Kasumi-1 (cell line): ENCODE results near the gene NOX4.
"Not testable (repeated sequence)": the region's sequence is repeated elsewhere in the genome, so short reads cannot be mapped to it uniquely, and the experiment has no call there.

ENCODE experiments used
- DNase-seq, 2 experiments: peaks; one replicate each; lab custom pipeline; 2025; lab: John Stamatoyannopoulos, UW

The NOX4 gene

DNA sequence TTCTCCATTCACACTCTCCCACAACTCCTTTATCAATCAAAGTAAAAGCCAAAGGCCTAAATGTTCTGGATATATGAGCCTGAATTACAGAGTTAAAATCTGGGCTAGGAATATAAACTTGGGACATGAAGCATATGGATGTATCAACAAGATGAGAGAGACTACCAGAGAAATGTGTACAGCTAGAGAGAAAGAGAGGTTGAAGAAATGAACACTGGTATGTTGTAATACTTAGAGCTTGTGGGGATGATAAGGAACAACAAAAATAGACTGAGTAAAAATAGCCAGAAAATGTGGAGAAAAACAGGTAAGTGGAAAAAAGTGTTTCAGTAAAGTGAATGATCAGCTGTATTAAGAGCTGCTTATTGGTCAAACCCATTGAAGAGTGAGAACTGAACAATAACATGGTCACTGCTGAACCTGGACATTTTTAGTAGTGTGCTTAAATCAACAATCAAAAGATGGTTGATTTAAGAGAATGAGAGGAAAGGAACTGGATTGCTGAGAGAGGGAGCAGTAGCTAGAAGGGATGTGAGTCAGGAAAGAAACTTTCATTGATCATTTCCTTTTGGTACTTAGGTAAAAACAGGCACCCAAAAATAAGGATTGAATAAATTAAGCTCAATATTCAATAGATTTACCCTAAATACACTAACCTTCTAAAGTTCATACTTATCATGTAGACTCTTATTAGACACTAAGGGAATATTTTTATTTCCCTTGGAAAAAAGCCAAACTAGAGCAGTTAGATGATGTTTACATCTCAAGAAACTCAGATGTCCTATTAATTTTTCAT, 111.0 kb downstream of the NOX4 start:
- DNase-seq: not testable (repeated sequence)

GRCh38 chr11:89378986-89379385, 112.2 kb downstream of the NOX4 start:
- DNase-seq: not testable (repeated sequence)

- DNase-seq: not testable (repeated sequence)
These were observed 121.8 kb downstream of the NOX4 start for GRCh38 chr11:89369356-89369755.

- DNase-seq: not testable (repeated sequence)
These were observed 126.3 kb downstream of the NOX4 start for GRCh38 chr11:89364856-89365255.

GRCh38 chr11:89361734-89362133, 129.4 kb downstream of the NOX4 start:
- no peak for DNase-seq

GRCh38 chr11:89359208-89359607, 132.0 kb downstream of the NOX4 start:
- not testable (repeated sequence) for DNase-seq

DNA sequence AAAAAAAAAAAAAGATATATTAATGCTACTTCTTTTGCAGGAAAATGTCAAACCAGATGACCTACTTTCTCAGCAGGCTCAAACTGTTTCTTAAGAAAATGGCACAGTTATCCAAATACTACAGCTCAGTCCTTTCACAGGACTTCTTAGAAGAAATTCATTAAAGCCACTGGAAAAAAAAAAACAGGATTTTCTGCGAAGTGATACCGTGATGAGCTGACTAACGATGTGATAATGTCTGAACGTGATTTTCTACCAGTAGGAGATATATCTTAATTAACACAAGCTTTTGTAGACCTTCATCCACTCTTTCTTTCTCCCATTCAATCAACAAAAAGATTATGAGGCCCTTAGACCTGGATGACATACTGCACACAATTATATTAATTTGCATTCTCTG, 132.4 kb downstream of the NOX4 start:
- DNase-seq: no peak

GRCh38 chr11:89355646-89356045, 135.5 kb downstream of the NOX4 start:
- no peak for DNase-seq

DNA sequence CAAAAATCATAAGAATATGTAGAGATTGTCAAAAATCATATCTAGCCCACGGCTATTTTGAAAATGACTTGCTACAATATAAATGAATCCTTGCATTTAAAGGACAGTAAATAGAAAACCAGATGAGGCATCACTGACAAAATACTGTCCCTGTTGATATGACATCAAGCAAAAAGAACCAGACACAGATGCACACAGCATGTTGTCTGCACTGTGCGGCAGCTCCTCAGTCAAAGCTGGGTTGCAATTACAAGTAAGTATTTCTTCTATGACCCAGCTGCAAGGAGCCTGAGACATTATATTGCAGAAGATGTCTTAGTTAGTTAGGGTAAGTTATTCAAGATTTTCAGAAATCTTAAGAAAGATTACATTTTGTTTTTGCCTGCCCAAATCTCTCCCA, 136.7 kb downstream of the NOX4 start:
- not testable (repeated sequence) for DNase-seq

DNA sequence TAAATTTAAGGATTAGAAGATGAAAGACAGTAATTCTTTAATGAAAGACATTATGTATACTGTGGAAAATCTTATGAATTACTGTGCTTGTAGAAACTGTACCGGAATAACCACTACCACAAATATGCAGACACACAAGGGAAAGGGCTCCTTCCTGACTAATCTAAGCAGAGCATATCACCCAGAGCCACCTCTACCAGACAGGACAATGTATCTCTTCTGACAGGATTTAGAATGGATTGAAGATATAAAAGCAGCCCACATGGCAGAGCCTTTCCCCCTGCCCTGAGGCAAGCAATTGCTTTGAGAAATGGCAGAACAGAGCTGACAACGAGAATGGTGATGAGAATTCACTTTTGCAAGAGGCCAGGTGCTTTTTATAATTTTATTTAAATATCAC, 144.1 kb downstream of the NOX4 start:
- DNase-seq: no peak

DNA sequence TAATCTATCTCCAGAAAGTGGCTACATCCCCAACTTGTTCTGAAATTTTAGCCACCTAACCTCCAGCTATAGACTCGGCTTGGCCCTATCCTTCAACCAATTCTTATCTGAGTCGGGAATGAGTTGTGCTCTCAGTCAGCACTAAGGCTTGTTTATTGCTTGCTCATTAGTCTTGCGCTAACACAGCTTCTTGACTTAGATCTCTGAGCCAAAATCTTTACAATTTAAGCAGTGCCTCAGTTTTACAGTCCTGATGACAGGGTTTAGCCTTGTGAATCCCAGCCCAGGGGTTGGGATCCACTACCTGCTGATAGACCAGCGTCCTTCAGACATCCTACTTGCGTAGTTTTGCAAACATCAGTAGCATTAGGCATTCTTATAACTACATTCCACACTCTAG, 144.6 kb downstream of the NOX4 start:
- no peak for DNase-seq

GRCh38 chr11:89342880-89343572, 148.1 kb downstream of the NOX4 start:
- not testable (repeated sequence) for DNase-seq

DNA sequence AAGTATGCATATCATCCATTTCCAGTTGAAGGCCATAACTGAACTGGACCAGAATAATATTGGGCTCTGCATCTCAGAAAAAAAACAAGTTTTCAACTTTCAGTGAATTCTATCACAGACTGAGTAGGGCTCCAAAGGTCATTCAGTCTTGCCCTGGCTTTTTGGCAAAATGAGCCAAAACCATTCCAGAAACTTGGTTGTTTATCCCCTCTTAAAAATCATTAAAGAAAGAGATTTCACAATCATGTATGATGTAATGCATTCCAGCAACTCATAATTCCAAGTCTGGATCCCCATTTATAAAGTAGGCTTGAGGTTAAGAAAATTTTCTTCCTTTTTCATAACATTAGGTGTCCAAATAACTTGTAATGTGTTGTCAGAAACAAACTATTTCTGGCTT, 150.7 kb downstream of the NOX4 start:
- DNase-seq: not testable (repeated sequence)

- not testable (repeated sequence) for DNase-seq
These were observed 153.1 kb downstream of the NOX4 start for GRCh38 chr11:89338073-89338472.

- DNase-seq: not testable (repeated sequence)
These were observed 154.0 kb downstream of the NOX4 start for GRCh38 chr11:89337100-89337650.

DNA sequence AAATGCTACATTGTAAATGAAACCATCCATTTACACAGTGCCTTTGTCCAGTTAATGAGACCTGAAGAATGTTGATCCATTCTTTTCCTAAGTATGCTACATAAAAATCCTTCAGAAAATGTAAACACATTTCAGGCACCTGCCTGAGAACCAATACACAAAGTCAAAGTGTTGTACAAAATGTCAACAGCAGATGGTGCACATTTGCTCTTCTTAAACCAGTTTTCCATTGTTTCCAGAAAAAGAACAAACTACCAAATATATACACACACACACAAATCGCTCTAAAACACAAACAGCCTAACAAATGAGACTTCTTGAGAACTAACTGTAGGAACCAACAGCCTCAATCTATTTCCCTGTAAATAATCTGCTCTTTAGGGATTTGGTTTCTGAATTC, 157.5 kb downstream of the NOX4 start:
- DNase-seq: not testable (repeated sequence)

GRCh38 chr11:89331940-89332339, 159.2 kb downstream of the NOX4 start:
- DNase-seq: not testable (repeated sequence)

DNA sequence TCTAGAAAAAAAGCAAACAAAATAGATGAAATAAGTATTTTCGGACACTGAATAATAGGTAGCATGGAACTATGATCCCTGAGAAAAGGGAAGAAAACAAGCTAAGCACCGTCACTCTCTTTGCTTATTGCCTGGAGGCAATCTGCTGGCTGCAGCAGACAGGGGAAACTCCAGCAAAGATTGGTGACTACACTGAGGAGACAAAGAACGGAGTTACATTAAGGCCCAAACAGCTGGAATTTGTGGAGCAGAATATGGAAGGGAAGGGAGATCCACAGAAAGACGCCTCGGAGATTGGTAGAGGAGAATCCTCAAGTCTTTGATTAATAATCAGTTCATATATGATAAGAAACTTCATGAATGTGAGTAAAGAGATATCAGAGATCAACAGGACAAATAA, 163.3 kb downstream of the NOX4 start:
- DNase-seq: no peak

- no peak for DNase-seq
These were observed 169.8 kb downstream of the NOX4 start for GRCh38 chr11:89321401-89321800.

DNA sequence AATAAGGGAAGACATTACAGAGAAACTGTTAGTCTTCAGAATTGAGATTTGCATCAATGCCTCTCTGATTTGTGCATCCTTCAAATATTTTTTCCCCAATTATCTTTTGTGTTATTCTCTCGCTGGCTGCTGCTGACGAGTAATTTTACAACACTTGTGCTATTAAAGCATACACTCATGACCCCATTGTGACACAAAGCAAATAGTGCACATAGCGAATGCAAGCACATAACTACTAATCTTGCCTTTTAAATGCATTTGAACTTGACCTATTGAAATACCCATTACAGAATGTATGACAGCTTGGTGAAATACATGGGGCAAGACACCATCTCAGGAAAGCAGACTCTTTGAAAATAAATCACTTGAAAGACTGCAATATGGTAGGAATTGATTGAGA, 180.6 kb downstream of the NOX4 start:
- DNase-seq: not testable (repeated sequence)

- not testable (repeated sequence) for DNase-seq
These were observed 181.7 kb downstream of the NOX4 start for GRCh38 chr11:89309321-89309985.

- not testable (repeated sequence) for DNase-seq
These were observed 182.9 kb downstream of the NOX4 start for GRCh38 chr11:89308272-89308671.
